ENCODE data around the gene LGALS12. TPM values are rescaled to one million over a fixed set of nuclear protein-coding genes. Genes with fewer than 3 reads are reported as not detected.
"Not testable (repeated sequence)": the region's sequence is repeated elsewhere in the genome, so short reads cannot be mapped to it uniquely, and the experiment has no call there.

The LGALS12 gene
- total and polyA plus RNA-seq, 10 of the 15 experiments (the other 5 are each of a cell fraction or from before 2014, with no cell fraction given), result not detected

DNA sequence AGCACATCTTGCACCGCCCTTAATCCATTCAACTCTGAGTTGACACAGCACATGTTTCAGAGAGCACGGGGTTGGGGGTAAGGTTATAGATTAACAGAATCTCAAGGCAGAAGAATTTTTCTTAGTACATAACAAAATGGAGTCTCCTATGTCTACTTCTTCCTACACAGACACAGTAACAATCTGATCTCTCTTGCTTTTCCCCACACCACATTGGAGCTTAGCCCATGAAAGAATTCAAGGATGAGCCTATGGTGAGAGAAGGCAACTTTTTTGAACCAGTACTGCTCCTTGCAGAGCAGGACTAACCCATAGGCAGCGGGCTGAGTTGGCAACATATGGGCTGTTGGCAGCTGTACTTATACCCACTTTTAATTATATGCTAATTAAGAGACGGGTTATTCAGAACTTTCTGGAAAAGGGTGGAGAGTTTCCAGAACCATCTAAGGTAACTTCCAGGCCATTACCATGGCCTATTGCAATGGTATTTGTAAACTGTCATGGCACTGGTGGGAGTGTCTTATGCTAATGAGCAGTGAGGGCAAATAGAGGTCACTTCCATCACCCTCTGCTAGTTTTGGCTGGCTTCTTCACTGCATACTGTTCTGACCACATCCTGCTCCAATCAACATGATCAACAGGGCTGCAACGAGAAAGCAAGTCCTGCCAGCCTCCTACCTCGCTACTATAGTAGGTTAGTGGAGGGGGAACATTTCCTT, 25.3 kb downstream of the LGALS12 start:
- TF ChIP-seq YY1 (IDR thresholded peaks at IDR 0.05; ENCODE audit: low read depth, low read length) (peak; percentile 55; the same call in 1 of the 2 replicates), NR2F1 (conservative IDR thresholded peaks at IDR 0.05) (peak; percentile 43; the same call in 1 of the 2 replicates), RUNX3 (IDR thresholded peaks at IDR 0.05; ENCODE audit: low read length) (peak; percentile 87), IKZF2 (IDR thresholded peaks at IDR 0.05) (0 out of 4 replicates have a peak, but pooled peaks of 1 of the 2 experiments have one; percentile 20), POU2F2 (IDR thresholded peaks at IDR 0.05; ENCODE audit: borderline replicate concordance, low read depth, low read length) (peak; percentile 81; the same call in 2 of the 3 replicates), EP300 (IDR thresholded peaks at IDR 0.05; ENCODE audit: borderline replicate concordance in 1 of 2, control insufficient read depth in 1 of 2, low read depth in 2 of 2, low read length in 2 of 2) (0 out of 4 replicates have a peak, but pooled peaks of 1 of the 2 experiments have one; percentile 17), ESRRA (IDR thresholded peaks at IDR 0.05; ENCODE audit: low read length) (peak; percentile 73; the same call in 1 of the 2 replicates)
- TF ChIP-seq, protein P1, sequence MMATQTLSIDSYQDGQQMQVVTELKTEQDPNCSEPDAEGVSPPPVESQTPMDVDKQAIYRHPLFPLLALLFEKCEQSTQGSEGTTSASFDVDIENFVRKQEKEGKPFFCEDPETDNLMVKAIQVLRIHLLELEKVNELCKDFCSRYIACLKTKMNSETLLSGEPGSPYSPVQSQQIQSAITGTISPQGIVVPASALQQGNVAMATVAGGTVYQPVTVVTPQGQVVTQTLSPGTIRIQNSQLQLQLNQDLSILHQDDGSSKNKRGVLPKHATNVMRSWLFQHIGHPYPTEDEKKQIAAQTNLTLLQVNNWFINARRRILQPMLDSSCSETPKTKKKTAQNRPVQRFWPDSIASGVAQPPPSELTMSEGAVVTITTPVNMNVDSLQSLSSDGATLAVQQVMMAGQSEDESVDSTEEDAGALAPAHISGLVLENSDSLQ (IDR thresholded peaks at IDR 0.05), result 0 out of 2 replicates have a peak, but pooled peaks have one; percentile 20
- H3K4me2 ChIP-seq (ENCODE audit: control insufficient read depth, insufficient read depth); intact Hi-C loops (cut with micrococcal nuclease; ENCODE audit: unreplicated experiment); H3K27ac ChIP-seq (ENCODE audit: control insufficient read depth, insufficient read depth); H3K27me3 ChIP-seq (replicated peaks in 1 of 2; ENCODE audit: control insufficient read depth in 2 of 2, insufficient read depth in 2 of 2, low read length in 1 of 2); H3K79me2 ChIP-seq (ENCODE audit: control insufficient read depth, insufficient read depth, low read length); H3K4me3 ChIP-seq; POLR2A ChIA-PET; H2AFZ ChIP-seq (ENCODE audit: control insufficient read depth, low read depth, low read length); H3K9me3 ChIP-seq (replicated peaks; ENCODE audit: control insufficient read depth, insufficient read depth, low read length); H3K9ac ChIP-seq (ENCODE audit: control insufficient read depth, insufficient read depth, low read length); H4K20me1 ChIP-seq (ENCODE audit: control insufficient read depth, insufficient read depth); in situ Hi-C loops (cut with MboI); BruUV-seq (replicated peaks); H3K36me3 ChIP-seq (ENCODE audit: control insufficient read depth in 2 of 2, insufficient read depth in 2 of 2, low read length in 1 of 2): not testable (repeated sequence)
- peak; percentile 80 for ATAC-seq
- 42% methylated on average over 4 of the region's 6 CpGs for WGBS (ENCODE audit: insufficient coverage, insufficient replicate concordance, low lambda C conversion rate, missing lambda C conversion rate)
- peak; percentile 44 for DNase-seq (ENCODE audit: low read depth, low spot score)
- RAD21 ChIA-PET (ENCODE audit: unreplicated experiment), result interaction anchor here (2.2 kb wide), 1 partner anchor 36 kb away, joined by 7 read pairs; no protein-coding TSS in a partner anchor
- H3K4me1 ChIP-seq (ENCODE audit: control insufficient read depth, insufficient read depth, low read length), result peaks cover 25% of the 10 kb centered on the region
- SMC1A ChIA-PET (ENCODE audit: uncharacterized antibody, unreplicated experiment), result interaction anchor here (0.8 to 1.9 kb wide), 2 partner anchors 16 to 52 kb away, joined by 3 read pairs; no protein-coding TSS in a partner anchor
- CTCF ChIA-PET, result interaction anchor here (1.5 to 3.2 kb wide), 3 partner anchors 24 to 132 kb away, joined by 3 to 9 read pairs (median 7); no protein-coding TSS in a partner anchor
- peak; percentile 44 for FAIRE-seq

Data from GM12878 (cell line).